ENCODE results near the gene LIX1. TPM values are rescaled to one million over a fixed set of nuclear protein-coding genes. Genes with fewer than 3 reads are reported as not detected.

Gene LIX1
- total and polyA plus RNA-seq, 3 donors from 2014 or later = 0.76 TPM; not detected in 2

DNA sequence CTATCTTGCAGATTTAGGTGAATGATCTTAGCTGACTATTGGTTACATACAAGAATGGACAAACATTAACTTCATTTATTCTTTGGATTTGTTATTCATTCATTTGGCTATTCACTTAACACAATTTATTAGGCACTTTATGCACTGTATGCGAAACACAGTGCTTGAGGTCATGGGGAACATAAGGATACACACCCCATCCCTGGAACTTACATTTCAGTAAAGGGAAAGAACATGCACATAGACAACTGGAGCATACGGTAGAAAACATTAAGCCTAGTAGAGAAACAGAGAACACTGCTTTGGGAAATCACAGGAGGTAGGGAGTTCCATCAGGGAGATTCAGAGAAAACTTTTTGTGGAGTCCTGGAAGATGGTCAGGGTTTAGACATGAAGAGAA is 22.2 kb downstream of the LIX1 start:
- TF ChIP-seq CTCF (IDR thresholded peaks at IDR 0.05) = no peak
- H3K9me3 ChIP-seq = no peaks in the 10 kb centered on the region
- H3K27ac ChIP-seq = no peak overlapping the region
- no peak overlapping the region for H3K4me3 ChIP-seq
- no peaks in the 10 kb centered on the region for H3K36me3 ChIP-seq (ENCODE audit: low read depth, missing control alignments)
- 48 to 70% methylated on average over 2 of the region's 2 CpGs for WGBS, 2 donors
- intact Hi-C loops (cut with DNase I; ENCODE audit: low total_unique reads) = no loop called here
- no peaks in the 10 kb centered on the region for H3K4me1 ChIP-seq
- no peaks in the 10 kb centered on the region for H3K27me3 ChIP-seq
- DNase-seq = no peak

DNA sequence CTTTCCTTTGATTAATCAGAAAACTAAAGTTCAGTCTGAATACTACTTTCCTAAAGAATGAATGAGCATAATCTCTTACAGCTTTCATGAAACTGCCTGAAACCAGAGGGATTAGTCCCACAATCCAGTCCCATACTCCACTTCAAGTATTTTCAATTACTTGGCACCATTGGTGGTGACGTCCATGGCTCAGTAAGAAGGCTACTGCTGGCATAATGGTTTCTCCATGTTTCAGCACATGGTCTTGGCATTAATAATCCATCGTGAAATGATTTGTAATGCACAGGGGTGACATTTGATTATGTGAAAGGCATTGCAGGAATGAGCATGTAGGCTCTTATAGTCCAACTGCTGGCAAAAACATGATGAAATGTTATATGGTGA is 23.4 kb downstream of the LIX1 start:
- 91% methylated on average over 2 of the region's 2 CpGs for WGBS, 2 donors
- intact Hi-C loops (cut with DNase I; ENCODE audit: low total_unique reads) = no loop called here

DNA sequence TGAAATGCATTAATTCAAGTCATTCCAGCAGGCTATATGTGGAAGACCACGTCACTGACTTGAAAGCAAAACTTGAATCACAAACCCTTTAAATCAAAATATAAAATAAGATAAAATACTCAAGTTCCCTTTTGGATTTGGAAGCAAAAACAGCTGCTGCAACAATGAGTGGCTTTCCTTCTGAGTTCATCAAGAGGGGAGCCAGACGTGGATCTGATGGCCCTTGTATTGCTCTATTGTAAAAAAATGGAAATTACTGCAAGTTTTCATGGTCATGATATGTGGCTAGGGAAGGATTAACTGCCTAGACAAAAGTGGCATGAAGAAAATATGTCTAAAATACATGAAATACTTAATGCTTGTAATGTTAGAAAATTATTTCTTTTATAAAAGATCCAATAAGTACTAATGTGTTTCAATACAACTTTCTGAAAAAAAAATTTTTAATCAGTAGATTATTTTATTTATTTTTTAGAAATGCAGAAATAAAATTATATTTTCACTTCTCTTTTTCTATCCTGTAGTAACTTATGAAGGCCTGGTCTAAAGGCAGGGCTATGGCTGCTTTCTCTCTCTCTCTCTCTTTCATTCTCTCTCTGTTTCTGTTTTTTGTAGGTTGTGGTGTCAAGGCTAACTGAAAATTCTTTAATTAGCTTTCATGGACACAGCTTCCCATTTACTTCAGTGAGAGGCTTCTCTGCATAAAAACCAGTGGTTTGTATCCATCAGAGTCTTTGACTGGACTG is 24.0 kb downstream of the LIX1 start:
- DNase-seq = no peak
- Histone ChIP-seq H3K4me1 (no peaks in the 10 kb centered on the region), H3K4me3 (no peak overlapping the region), H3K27ac (no peak overlapping the region), H3K27me3 (no peaks in the 10 kb centered on the region), H3K9me3 (no peaks in the 10 kb centered on the region), H3K36me3 (ENCODE audit: low read depth, missing control alignments) (no peaks in the 10 kb centered on the region)
- 77 to 80% methylated on average over 2 of the region's 2 CpGs for WGBS, 2 donors
- intact Hi-C loops (cut with DNase I; ENCODE audit: low total_unique reads) = no loop called here
- no peak for TF ChIP-seq CTCF (IDR thresholded peaks at IDR 0.05)
- no peak for TF ChIP-seq POLR2A (IDR thresholded peaks at IDR 0.05)

More for the DNA sequence above, 23.4 kb downstream of the LIX1 start:
- H3K4me1 ChIP-seq = no peaks in the 10 kb centered on the region
- no peaks in the 10 kb centered on the region for H3K27me3 ChIP-seq
- TF ChIP-seq POLR2A (IDR thresholded peaks at IDR 0.05) (no peak), CTCF (IDR thresholded peaks at IDR 0.05) (no peak)
- no peaks in the 10 kb centered on the region for H3K9me3 ChIP-seq
- no peak overlapping the region for H3K27ac ChIP-seq
- H3K36me3 ChIP-seq (ENCODE audit: low read depth, missing control alignments) = no peaks in the 10 kb centered on the region
- H3K4me3 ChIP-seq = no peak overlapping the region
- no peak for DNase-seq

- Histone ChIP-seq H3K27me3 (no peaks in the 10 kb centered on the region), H3K27ac (no peak overlapping the region), H3K36me3 (ENCODE audit: low read depth, missing control alignments) (no peaks in the 10 kb centered on the region), H3K9me3 (no peaks in the 10 kb centered on the region), H3K4me1 (no peaks in the 10 kb centered on the region), H3K4me3 (no peak overlapping the region)
- no peak for DNase-seq
- intact Hi-C loops (cut with DNase I; ENCODE audit: low total_unique reads) = no loop called here
- 76 to 79% methylated on average over 9 of the region's 9 CpGs for WGBS, 2 donors
- no peak for TF ChIP-seq POLR2A (IDR thresholded peaks at IDR 0.05)
- TF ChIP-seq CTCF (IDR thresholded peaks at IDR 0.05) = no peak
Measured at GRCh38 chr5:97115932-97116331, 26.5 kb downstream of the LIX1 start.

DNA sequence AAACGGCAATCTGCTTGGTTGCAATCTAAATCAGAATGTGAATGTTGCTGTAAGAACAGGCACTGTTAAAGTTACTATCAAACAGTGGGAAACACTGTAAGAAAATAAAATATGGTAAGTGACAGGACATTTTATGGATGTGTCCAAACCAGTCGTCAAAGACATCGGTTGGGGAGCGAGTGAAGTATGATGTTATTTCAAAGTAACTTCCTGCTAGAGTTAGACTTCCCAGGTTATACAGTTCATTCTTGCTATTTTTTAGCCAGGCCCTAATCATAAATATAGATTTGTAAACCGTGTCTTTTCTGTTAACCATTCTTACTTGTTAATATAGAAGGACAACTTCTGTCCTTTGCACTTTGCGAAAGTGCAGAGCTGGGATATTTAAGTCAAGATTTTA is 30.2 kb downstream of the LIX1 start:
- H3K4me1 ChIP-seq = no peaks in the 10 kb centered on the region
- H3K36me3 ChIP-seq (ENCODE audit: low read depth, missing control alignments) = no peaks in the 10 kb centered on the region
- H3K4me3 ChIP-seq = no peak overlapping the region
- no peak overlapping the region for H3K27ac ChIP-seq
- intact Hi-C loops (cut with DNase I; ENCODE audit: low total_unique reads) = no loop called here
- H3K9me3 ChIP-seq = no peaks in the 10 kb centered on the region
- 77 to 80% methylated on average over 6 of the region's 6 CpGs for WGBS, 2 donors
- DNase-seq = no peak
- H3K27me3 ChIP-seq = no peaks in the 10 kb centered on the region
- TF ChIP-seq POLR2A (IDR thresholded peaks at IDR 0.05) (no peak), CTCF (IDR thresholded peaks at IDR 0.05) (no peak)
